Esophagus squamous epithelium (tissue), 5 donors: ENCODE data around the gene TANGO2. TPM values are rescaled to one million over a fixed set of nuclear protein-coding genes. Genes with fewer than 3 reads are reported as not detected.

Experiments used
- DNase-seq: peaks from one replicate; lab custom pipeline; 2025; lab: John Stamatoyannopoulos, UW
- H3K27ac ChIP-seq, 4 donors: fragments of 200-600 bp; sonication (generic); one replicate each; pipeline ENCODE4 v1.5.1; 2016 to 2019; ENCODE audit warnings: mild to moderate bottlenecking in 1 of 4
- H3K27me3 ChIP-seq, 4 donors: fragments of 200-600 bp; sonication (generic); 1 replicate in 3 of 4; 2 replicates in 1 of 4; pipeline versions ENCODE4 v1.5.1 to v1.6.0; 2017 to 2021; ENCODE audit warnings: antibody characterized with exemption in 1 of 4
- H3K36me3 ChIP-seq, 3 donors: fragments of 200-600 bp; sonication (generic); one replicate each; pipeline ENCODE4 v1.5.1; 2016 to 2019
- H3K4me1 ChIP-seq, 3 donors: fragments of 200-600 bp; sonication (generic); one replicate each; pipeline ENCODE4 v1.5.1; 2017 to 2019
- H3K4me3 ChIP-seq, 4 donors: fragments of 200-600 bp; sonication (generic); 1 replicate in 3 of 4; 2 replicates in 1 of 4; pipeline ENCODE4 v1.5.1; 2016 to 2019; ENCODE audit warnings: mild to moderate bottlenecking in 2 of 4, moderate library complexity in 1 of 4
- H3K9me3 ChIP-seq, 3 donors: fragments of 200-600 bp; sonication (generic); one replicate each; pipeline ENCODE4 v1.5.1; 2016 to 2019
- POLR2A ChIP-seq, 4 donors: fragments of 450-650 bp; IDR thresholded peaks; one replicate each; pipeline ENCODE4 v1.6.1; 2017; ENCODE audit warnings: antibody characterized with exemption in 4 of 4, mild to moderate bottlenecking in 4 of 4, moderate library complexity in 3 of 4
- WGBS, 2 donors: methylation state at CpG; one replicate each; pipeline ENCODE4 v1.1.5; 2018; 5-methylcytosine and 5-hydroxymethylcytosine counted together
- intact Hi-C: fragments of 100-400 bp; cut with DNase I; formaldehyde crosslinking; loops from one replicate; pipeline ENCODE4 v1.15.0; 2022
- total RNA-seq, 4 donors: library from RNA; depleted of rRNA; stranded (reverse); fragments of >200 nt; gene quantifications; one replicate each; pipeline ENCODE4 v1.1.0, GENCODE V29; 2016
- TF ChIP-seq, protein P1 (sequence below), 6 experiments: fragments of 450-650 bp in 4 of 6; fragments of 200-600 bp in 2 of 6; sonication (generic) in 2 of 6; IDR thresholded peaks; one replicate each; pipeline ENCODE4 v1.5.1; 2016 to 2019; ENCODE audit warnings: antibody characterized with exemption in 6 of 6, mild to moderate bottlenecking in 4 of 6, moderate library complexity in 4 of 6
- donor health status: DM: yes; HTN: yes; CAD: no.

The TANGO2 gene, protein sequence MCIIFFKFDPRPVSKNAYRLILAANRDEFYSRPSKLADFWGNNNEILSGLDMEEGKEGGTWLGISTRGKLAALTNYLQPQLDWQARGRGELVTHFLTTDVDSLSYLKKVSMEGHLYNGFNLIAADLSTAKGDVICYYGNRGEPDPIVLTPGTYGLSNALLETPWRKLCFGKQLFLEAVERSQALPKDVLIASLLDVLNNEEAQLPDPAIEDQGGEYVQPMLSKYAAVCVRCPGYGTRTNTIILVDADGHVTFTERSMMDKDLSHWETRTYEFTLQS
- total RNA-seq: 10 to 100 TPM; 14.0 to 28.2 (median 17.6) TPM

DNA sequence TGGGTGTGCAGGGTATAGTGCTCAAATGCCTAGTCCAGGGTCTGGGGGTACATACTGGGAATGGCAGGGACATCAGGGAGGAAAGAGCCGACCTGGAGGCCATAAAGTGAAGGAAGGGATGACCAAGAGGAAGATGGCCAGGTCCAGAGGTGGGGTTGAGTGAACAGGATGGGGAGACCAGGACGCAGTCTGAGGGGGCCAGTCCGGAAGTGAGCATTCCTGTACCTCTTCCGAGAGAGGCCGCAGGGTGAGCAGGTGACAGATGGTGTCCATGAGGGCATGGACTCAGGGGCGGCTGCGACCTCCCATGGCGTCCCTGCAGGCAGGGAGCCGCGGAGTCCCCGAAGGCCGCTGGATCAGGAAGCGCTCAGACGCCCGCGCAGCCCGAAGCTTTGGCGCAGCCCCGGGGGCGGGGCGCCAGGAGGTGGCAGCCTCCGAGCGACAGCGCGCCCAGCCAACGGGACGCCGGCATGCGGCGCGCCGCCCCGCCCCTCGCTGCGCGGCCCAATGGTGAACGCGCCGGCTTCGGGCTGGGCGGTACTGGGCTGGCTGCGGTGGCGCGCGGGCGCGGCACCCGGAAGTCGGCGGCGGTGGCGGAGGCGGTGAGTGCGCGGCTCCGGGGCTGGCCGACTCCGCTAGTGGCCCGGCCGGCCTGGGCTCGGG is at the start of gene TANGO2:
TANGO2 (plus strand) TSS at position 578 of the 663 bp plus-strand sequence. CDS start 15,689 bp downstream, outside the sequence.
- TF ChIP-seq, protein P1, sequence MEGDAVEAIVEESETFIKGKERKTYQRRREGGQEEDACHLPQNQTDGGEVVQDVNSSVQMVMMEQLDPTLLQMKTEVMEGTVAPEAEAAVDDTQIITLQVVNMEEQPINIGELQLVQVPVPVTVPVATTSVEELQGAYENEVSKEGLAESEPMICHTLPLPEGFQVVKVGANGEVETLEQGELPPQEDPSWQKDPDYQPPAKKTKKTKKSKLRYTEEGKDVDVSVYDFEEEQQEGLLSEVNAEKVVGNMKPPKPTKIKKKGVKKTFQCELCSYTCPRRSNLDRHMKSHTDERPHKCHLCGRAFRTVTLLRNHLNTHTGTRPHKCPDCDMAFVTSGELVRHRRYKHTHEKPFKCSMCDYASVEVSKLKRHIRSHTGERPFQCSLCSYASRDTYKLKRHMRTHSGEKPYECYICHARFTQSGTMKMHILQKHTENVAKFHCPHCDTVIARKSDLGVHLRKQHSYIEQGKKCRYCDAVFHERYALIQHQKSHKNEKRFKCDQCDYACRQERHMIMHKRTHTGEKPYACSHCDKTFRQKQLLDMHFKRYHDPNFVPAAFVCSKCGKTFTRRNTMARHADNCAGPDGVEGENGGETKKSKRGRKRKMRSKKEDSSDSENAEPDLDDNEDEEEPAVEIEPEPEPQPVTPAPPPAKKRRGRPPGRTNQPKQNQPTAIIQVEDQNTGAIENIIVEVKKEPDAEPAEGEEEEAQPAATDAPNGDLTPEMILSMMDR (IDR thresholded peaks at IDR 0.05): peak in 2 of 6 experiments; percentile 6 to 35
- peak in 3 of 4 donors; percentile 81 to 91 (median 88) for TF ChIP-seq POLR2A (IDR thresholded peaks at IDR 0.05)
- peaks cover 24 to 57% (median 27%) of the 10 kb centered on the region in 3 donors for H3K4me1 ChIP-seq
- 2 to 3% methylated on average over 5 to 6 of the region's 61 CpGs for WGBS, 2 donors

DNA sequence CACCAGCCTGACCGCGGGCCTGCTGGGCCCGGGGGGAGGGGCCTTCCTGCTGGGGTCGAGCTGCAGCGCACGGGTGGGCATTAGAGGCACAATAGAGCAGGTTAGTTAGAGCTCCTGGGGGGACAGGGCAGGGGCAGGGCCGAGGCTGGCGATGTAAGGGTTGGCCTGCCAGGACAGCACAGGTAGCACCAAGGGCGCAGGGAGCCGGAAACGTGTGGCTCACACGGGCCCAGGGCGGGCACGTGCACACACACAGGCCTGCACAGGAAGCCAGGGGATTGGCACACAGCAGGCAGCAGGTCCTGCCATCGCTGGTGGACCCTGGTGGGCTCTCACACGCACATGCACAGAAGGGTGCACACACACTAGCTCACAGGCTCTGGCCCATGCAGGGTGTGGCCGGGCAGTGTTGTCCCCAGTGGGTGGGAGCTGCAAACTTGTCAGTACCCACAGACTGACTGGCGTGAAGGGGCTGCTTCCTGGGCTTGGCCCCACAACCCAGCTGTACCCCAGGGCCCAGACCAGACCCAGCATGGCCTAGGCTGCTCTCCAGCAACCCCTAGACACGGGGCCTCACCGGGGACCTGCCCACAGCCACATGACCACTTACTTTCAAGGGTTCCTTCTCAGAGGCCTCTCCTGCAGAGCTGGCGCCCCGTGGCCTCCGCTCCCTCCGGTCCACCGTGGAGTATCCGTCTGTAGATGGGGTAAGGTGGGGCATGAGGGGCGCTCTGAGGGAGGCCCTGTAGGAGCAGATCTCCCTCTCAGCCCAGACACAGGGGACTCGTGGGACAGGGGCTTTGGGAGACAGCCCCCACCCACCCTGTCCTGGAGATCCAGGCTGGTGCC is 49.4 kb upstream of the TANGO2 start:
- DNase-seq: no peak
- WGBS, 2 donors: 71 to 75% methylated on average over 1 to 3 of the region's 28 CpGs
- Histone ChIP-seq H3K27me3 (no peaks in the 10 kb centered on the region), H3K4me3 (no peak overlapping the region), H3K36me3 (peaks cover 0 to 67% (median 10%) of the 10 kb centered on the region in 3 donors), H3K9me3 (no peaks in the 10 kb centered on the region), H3K27ac (no peak overlapping the region), H3K4me1 (peaks cover 0 to 36% (median 3%) of the 10 kb centered on the region in 3 donors)
- TF ChIP-seq, protein P1 (IDR thresholded peaks at IDR 0.05): no peak
- no peak for TF ChIP-seq POLR2A (IDR thresholded peaks at IDR 0.05)
- intact Hi-C loops: loop anchor here (10.0 kb wide), 1 partner anchor 143 kb away; the partner anchor contains the start of genes RANBP1 and TRMT2A

More for the DNA sequence above, at the start of gene TANGO2:
- H3K9me3 ChIP-seq: no peaks in the 10 kb centered on the region
- H3K4me3 ChIP-seq: peak within 1 kb of the TSS; percentile 66 to 85 (median 73)
- intact Hi-C loops: loop anchor here (5.0 to 10.0 kb wide), 2 partner anchors 58 to 94 kb away; partner anchors contain the start of genes RANBP1 and TRMT2A
- no peak for DNase-seq
- peak within 1 kb of the TSS; percentile 84 to 92 (median 86) for H3K27ac ChIP-seq
- peaks cover 0 to 9% (median 0%) of the 10 kb centered on the region in 3 donors for H3K36me3 ChIP-seq
- H3K27me3 ChIP-seq: peaks cover 0 to 25% (median 0%) of the 10 kb centered on the region in 4 donors

DNA sequence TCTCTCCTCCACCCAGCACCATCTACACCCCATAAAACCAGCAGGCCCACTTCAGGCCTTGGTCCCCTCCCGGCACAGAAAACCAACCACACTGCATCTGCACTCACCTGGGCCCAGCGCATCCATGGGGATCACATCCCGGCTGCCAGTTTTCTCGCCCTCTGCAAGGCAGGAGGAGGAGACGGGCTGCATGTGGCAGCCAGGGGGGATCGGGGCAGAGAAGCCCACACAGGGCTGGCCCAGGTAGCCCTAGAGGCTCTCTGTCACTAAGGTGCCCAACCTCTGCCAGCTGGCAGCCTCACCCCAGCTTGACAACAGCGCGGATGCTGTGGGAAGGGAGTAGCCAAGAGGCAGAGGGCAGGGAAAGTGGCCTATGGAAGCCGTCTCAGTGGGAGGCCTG is 48.7 kb upstream of the TANGO2 start:
- Histone ChIP-seq H3K9me3 (no peaks in the 10 kb centered on the region), H3K27ac (no peak overlapping the region), H3K36me3 (peaks cover 0 to 60% (median 10%) of the 10 kb centered on the region in 3 donors), H3K4me1 (peaks cover 0 to 37% (median 3%) of the 10 kb centered on the region in 3 donors), H3K4me3 (no peak overlapping the region), H3K27me3 (no peaks in the 10 kb centered on the region)
- intact Hi-C loops: loop anchor here (10.0 kb wide), 1 partner anchor 143 kb away; the partner anchor contains the start of genes RANBP1 and TRMT2A
- DNase-seq: no peak
- TF ChIP-seq POLR2A (IDR thresholded peaks at IDR 0.05): no peak
- TF ChIP-seq, protein P1 (IDR thresholded peaks at IDR 0.05): no peak
- 94% methylated on average over 2 of the region's 9 CpGs; no CpG with 5 or more reads in 1 of the 2 donors for WGBS, 2 donors

DNA sequence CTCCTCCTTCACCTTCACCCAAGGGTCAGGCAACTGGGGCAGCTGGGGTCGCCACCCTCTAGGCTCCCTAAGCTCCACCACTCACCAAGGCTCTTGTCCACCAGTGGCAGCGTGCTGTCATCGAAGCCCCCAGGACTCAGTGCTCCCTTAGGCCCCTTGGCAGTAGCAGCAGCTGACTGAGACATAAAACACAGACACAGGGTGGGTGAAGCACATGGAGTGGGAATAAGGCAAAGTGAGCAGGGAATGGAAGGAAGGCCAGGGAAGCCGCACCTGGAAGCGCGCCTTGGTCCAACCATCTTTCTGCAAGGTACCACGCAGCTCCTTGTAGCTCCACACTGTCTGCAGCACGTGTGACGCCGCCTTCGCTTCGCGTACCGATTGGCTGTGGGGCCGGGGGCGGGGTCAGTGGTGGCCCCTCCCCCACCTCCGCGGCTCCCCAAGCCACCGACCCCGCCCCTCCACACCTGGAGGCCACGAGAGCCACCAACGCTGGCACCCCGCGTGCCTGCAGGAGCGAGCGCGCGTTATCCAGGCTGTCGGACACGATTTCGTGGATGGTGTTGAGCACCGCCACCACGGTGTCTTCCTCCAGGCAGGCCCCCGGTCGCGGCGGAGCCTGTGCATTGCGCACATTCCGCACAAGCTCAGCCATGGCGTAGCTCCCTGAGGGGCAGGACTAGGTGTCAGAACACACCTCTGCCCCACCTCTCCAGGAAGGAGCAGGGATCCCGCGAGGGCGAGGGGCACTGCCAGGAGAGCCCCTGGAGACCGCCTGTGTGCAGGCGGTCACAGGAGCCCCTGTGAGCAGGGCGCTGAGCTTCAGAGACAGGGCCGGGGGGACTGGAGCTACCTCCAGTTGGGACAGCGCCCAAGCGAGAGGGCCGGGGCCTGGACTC is 48.0 kb upstream of the TANGO2 start:
- 93 to 96% methylated on average over 3 to 15 of the region's 50 CpGs for WGBS, 2 donors

More for the DNA sequence above, 48.0 kb upstream of the TANGO2 start:
- Histone ChIP-seq H3K9me3 (no peaks in the 10 kb centered on the region), H3K4me1 (peaks cover 0 to 43% (median 3%) of the 10 kb centered on the region in 3 donors), H3K27ac (no peak overlapping the region), H3K4me3 (no peak overlapping the region), H3K36me3 (peaks cover 0 to 53% (median 8%) of the 10 kb centered on the region in 3 donors), H3K27me3 (no peaks in the 10 kb centered on the region)
- no peak for TF ChIP-seq POLR2A (IDR thresholded peaks at IDR 0.05)
- TF ChIP-seq, protein P1 (IDR thresholded peaks at IDR 0.05): no peak
- intact Hi-C loops: loop anchor here (10.0 kb wide), 1 partner anchor 142 kb away; the partner anchor contains the start of genes RANBP1 and TRMT2A
- DNase-seq: no peak
